Stimulated activated CD8-positive, alpha-beta memory T cell treated with anti-CD3 and anti-CD28 coated beads, Interleukin-7, amount 100 ng/mL, for 4 hours (primary cell): ENCODE data around the gene POMT2.
"Not testable (repeated sequence)": the region's sequence is repeated elsewhere in the genome, so short reads cannot be mapped to it uniquely, and the experiment has no call there.

Source experiments
- DNase-seq, 2 donors: peaks; one replicate each; pipeline ENCODE4 v3.0.0-alpha.2; 2020; ENCODE audit warnings: low read depth in 2 of 2

Gene POMT2

GRCh38 chr14:77324816-77325745 is 4.4 kb upstream of the POMT2 start:
- DNase-seq, result no peak

DNA sequence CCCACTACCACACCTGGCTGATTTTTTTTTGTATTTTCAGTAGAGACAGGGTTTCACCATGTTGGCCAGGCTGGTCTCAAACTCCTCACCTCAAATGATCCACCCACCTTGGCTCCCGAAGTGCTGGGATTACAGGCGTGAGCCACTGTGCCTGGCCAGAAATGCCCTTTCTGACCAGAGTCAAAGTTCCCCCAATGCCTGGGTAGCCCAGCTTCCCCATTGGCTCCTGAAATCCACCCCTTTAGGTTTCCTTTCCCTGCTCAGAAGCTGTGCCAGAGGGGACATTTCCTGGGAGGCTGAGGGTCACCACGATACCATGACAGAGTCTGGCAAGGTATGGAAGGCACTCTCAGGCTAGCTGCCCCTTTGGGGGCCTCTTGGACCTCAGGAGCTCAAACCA is 3.6 kb upstream of the POMT2 start:
- no peak for DNase-seq

DNA sequence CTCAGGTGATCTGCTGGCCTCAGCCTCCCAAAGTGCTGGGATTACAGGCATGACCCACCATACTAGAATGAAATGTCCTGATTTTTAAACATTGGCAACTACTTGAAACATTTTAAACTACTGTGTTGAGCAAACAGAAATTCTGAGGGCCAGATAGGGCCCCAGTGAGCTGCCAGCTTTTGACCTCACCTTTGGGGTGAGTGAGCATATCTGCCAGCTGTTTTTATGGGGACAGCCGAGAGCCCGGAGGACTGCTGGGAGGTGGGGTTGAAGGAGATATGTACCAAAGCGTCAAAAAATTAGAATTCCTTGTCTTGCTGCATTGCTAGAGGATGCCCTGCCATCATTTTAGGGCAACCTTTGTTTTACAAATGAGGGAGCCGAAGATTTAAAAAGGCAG is 2.9 kb upstream of the POMT2 start:
- no peak for DNase-seq

- no peak for DNase-seq
Observed at GRCh38 chr14:77322951-77323350, 2.3 kb upstream of the POMT2 start.

DNA sequence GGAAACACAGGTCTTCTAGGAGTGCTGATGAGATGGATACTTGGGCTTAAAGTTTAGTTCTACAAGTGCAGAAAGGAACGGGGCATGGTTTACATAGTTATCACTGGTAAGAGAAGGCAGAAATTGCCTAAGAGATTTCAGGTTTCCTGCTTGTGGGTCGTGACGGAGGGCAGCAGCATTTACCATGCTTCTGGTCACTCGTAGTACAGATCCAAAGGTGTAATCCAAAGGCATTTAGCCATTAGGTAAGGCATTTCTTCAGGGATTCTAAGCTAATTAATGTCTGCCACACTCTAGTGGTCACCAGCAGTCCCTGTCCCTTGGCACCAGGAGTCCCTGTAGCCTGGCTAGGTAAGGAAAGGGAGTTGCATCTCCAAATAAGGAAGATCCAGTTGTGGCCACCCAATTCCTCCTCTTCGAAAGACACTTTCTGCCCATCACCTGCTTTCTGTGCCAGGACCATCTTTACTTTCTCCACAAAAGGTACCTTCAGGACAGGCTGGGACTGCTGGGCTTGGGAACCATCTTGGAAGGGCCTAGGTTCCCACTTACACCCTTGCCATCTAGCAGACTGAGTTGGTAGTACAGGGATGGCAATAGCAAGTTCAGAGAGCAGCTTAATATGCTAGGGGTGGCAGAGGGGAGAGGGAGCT is 1.7 kb upstream of the POMT2 start:
- no peak for DNase-seq

DNA sequence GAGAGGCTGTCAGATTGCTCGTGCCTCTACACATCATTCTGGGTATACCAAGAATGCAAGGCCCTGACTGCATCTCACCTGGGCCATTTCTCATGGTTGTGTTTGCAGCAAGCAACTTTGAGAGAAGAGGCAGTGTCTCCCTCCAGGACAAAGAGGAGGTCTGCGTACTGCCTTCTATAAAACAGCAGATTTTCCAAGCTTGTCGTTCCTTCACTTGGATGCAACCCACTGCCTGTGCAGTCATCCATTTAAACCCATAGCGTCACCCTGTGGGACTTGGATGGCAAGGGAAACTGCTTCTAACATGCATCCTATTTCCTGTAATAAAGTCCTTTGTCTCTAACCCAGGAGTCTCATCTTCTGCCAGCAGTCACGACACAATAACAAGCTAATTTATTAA is 1.3 kb downstream of the POMT2 start:
- DNase-seq, result no peak

GRCh38 chr14:77318756-77319155 is 1.9 kb downstream of the POMT2 start:
- DNase-seq, result not testable (repeated sequence)

DNA sequence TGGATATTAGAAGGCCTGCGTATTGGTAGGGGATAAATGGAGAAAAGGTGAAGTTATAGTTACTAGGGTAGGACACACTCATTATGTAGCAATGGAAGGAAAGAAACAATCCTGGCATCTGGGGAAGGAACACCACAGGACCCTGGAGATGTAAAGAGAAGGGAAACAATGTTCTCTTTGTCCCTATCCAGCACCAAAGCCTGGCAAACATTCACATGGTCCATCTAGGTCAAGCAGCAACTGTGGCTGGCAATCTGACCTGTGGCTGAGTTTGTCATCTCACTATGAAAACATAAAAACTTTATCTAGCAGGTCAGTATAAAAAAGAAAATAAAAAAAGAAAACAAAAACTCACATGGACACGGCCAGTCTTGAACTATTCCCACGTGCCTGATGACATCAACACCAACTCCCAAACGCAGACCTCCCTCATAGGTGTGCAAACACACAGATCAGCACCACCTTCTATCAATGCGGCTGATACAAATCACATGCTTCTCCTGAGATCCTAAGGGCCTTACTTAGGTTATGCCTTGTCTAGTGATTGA is 2.6 kb downstream of the POMT2 start:
- no peak for DNase-seq

DNA sequence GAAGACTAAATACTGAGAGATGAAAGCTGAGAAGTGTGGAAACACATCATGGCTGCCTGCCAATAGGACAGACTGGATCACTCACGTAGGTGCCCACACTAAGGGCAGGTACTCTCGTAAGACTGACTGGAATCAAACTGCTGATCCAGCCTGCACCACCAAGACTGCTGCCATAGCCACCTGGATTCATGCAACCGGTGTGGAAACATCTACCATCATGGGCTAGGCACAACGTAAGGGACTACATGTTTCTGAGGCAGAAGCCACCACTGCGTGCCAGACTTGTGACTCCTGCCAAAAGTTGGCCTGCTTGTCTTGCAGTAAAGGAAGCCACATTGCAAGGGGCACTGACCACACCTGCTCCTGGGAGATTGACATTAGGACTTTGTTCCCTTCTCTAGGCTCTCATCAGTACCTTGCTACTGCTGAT is 3.8 kb downstream of the POMT2 start:
- no peak for DNase-seq

DNA sequence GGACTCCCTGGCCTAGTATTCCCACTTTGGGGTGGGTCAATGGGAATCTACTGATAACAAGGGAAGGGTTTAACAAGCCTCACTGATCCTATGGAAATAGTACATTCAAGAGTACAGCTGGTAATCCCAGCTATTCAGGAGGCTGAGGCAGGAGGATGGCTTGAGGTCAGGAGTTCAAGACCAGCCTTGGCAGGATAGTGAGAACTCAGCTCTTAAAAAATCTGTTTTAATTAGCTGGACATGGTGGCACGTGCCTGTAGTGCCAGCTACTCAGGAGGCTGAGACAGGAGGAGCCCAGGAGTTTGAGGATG is 4.5 kb downstream of the POMT2 start:
- no peak for DNase-seq

DNA sequence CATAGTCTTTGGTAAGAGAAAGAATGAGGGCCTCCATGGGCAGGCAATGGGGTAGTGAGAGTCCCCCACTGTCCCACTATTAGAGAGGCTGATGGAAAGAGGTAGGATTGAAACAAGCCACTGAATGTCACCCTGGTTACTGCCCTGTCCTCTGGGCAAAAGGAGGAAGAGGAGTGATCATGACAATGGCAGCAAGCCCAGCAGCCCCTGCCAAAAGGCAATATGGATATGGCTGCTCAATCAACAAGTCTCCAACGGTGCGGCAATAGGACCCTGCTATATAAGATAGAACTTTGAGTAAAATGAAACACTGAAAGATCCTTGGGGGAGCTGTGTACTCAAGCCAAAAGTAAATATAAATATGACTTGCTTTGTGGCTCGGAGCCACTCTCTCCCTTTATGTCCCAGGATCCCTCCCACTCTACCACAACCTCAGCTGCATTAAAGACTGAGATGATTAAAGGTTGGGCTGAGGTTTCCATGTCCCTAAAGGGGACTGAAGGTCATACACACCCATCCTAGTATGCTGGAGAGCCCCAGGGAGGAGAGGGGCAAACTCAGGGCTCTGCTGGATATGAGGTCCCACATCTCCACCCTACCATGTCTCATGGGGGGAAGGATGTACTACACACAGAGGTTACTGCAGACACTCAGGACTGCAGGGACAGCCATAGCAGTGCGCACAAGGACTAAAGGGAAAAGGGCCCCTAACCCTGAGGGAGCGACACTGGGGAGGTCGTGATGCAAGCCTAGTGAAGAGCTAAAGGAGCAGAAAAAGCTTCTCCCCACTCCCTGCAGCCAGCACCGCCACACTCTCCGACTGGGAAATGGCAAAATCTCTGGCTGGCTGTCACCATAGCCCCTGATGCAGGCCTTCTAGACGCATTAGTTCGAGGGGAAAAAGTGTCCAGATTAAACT is 5.9 kb downstream of the POMT2 start:
- DNase-seq, result no peak

GRCh38 chr14:77314043-77314442 is 6.6 kb downstream of the POMT2 start:
- no peak for DNase-seq

DNA sequence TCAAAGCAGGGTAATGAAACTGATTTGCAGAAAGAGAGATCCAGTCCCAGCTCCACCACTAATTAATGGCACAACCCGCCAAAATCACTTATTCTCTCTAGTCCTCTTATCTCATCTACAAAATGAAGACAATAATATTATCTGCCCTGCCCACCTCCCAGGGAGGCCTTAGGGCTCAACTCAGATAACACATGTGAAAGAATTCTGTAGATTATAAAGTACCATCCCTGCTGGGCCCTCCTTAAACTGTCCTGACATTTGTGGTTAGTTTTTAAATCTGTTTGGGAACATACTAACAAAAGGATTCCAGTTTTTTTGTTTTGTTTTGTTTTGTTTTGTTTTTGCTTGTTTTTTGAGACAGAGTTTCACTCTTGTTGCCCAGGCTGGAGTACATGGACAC is 7.3 kb downstream of the POMT2 start:
- no peak for DNase-seq

- DNase-seq, result no peak
Observed at GRCh38 chr14:77311217-77311616, 9.5 kb downstream of the POMT2 start.

DNA sequence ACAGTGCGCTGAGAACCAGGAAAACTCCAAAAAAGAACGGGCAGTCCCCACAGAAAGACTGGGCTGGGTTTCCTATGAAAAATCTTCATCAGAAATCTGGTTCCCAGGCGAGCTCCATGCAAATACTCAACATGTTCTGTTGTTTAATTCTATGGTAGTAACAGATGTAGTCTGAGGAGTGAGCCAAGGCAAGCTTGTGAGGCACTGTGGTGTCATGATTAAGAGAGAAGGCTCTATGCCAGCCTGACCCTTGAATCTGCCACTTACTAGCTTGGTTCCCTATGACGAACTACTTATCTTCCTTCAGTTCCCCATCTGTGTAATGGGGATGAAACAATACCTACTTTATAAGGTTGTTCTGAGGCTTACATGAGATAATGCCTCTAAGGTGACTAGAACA is 10.7 kb downstream of the POMT2 start:
- no peak for DNase-seq

DNA sequence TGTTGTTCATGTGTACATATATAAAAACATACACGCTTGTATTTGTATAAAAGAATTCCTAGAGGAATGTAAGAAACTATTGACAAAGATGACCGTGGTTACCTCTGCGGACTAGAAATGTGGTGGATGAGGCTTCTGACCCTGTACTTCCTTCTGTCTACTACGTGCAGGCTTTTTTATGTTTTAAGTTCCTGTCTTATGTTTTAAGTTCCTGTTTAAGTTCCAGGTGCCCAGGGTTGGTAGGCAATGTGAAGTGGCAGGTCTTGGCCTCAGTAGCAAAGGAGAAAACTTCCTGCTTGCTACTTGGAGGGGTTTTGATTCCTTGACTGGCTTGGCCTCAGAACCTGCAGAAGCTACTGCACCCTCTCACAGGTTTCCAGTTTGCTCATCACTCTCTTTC is 11.6 kb downstream of the POMT2 start:
- no peak for DNase-seq

- no peak for DNase-seq
Observed at GRCh38 chr14:77306851-77307496, 13.7 kb downstream of the POMT2 start.

DNA sequence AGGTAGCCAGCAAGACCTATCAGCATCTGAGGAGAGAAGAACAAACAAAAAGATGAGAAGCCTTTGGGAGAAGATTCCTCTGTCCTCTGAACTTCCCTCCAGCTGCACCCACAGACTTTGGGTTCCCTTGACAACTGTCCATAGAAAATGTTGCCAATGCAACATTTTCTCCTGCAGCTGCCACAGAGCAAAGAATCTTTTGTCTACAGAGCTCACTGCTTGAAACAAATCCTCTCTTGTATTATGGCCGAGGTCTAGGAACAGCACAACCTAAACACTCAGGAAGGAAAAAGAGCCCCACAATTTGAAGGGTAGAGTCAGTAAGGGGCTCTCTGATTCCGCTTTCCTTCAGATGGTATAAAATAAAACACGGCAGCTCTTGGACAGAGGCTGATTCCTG is 14.3 kb downstream of the POMT2 start:
- DNase-seq, result no peak

- no peak for DNase-seq
Observed at GRCh38 chr14:77305696-77306095, 15.0 kb downstream of the POMT2 start.

- no peak for DNase-seq
Observed at GRCh38 chr14:77303417-77304156, 17.1 kb downstream of the POMT2 start.

- DNase-seq, result no peak
Observed at GRCh38 chr14:77302926-77303325, 17.8 kb downstream of the POMT2 start.
